GM12878 (cell line): ENCODE data around the gene AGBL2. TPM values are rescaled to one million over a fixed set of nuclear protein-coding genes. Genes with fewer than 3 reads are reported as not detected.
A peak's percentile ranks its signal among the peaks of the same experiment; 100 is the strongest.

Source experiments
- ATAC-seq: fragments of 200-7000 bp; cut with Tn5 transposase; 3 replicates; pipeline ENCODE4 v1.9.1; 2020; ENCODE audit warnings: mild to moderate bottlenecking, moderate library complexity
- BruUV-seq: library from RNA; stranded (reverse); fragments of 400-500 nt; replicated peaks from 2 replicates; lab custom pipeline; 2021; lab: Mats Ljungman, UMichigan
- CTCF ChIA-PET: fragments of 300-600 bp; sonication (Branson Sonifier 250); formaldehyde crosslinking; extraction: SDS; loops from one replicate; lab custom pipeline; 2021; ENCODE audit warnings: inconsistent platforms; lab: Yijun Ruan, JAX
- POLR2A ChIA-PET: fragments of 350-600 bp; formaldehyde crosslinking; extraction: SDS; loops from one replicate; lab custom pipeline; 2021; ENCODE audit warnings: inconsistent platforms; lab: Charles Lee
- RAD21 ChIA-PET: fragments of 300-600 bp; sonication (Branson Sonifier 250); formaldehyde crosslinking; loops from one replicate; lab custom pipeline; 2023; ENCODE audit warnings: antibody characterized with exemption; ENCODE audit not compliant: unreplicated experiment; lab: Charles Lee
- SMC1A ChIA-PET: fragments of 300-600 bp; sonication (Branson Sonifier 250); formaldehyde crosslinking; loops from one replicate; lab custom pipeline; 2023; ENCODE audit not compliant: unreplicated experiment, uncharacterized antibody; lab: Charles Lee
- DNase-seq: peaks from one replicate; pipeline ENCODE4 v3.0.0-alpha.2; 2011; ENCODE audit warnings: low read depth, low spot score
- FAIRE-seq: peaks from 3 replicates; lab custom pipeline; 2011; peaks lifted over from hg19 to GRCh38; lab: Jason Lieb, UNC
- H2AFZ ChIP-seq: 2 replicates; pipeline ENCODE4 v1.6.0; 2011; ENCODE audit warnings: low read depth, low read length, control low read depth; ENCODE audit not compliant: control insufficient read depth
- H3K27ac ChIP-seq: 2 replicates; pipeline ENCODE4 v1.5.1; 2011; ENCODE audit warnings: control low read depth; ENCODE audit not compliant: control insufficient read depth, insufficient read depth
- H3K27me3 ChIP-seq, 2 experiments: replicated peaks in 1 of 2; 2 replicates each; pipeline versions ENCODE4 v1.6.0 to v1.6.1; 2011; ENCODE audit warnings: low read length in 1 of 2; ENCODE audit not compliant: control insufficient read depth in 2 of 2, insufficient read depth in 2 of 2
- H3K36me3 ChIP-seq, 2 experiments: 2 replicates each; pipeline ENCODE4 v1.5.1; 2011; ENCODE audit warnings: low read length in 1 of 2; ENCODE audit not compliant: control insufficient read depth in 2 of 2, insufficient read depth in 2 of 2
- H3K4me1 ChIP-seq: 2 replicates; pipeline ENCODE4 v1.6.1; 2011; ENCODE audit warnings: mild to moderate bottlenecking, low read length, moderate library complexity, mixed read lengths; ENCODE audit not compliant: control insufficient read depth, insufficient read depth
- H3K4me2 ChIP-seq: 2 replicates; pipeline ENCODE4 v1.6.0; 2011; ENCODE audit warnings: control low read depth; ENCODE audit not compliant: control insufficient read depth, insufficient read depth
- H3K4me3 ChIP-seq: fragments of 200-600 bp; sonication (generic); 2 replicates; pipeline ENCODE4 v1.5.1; 2016
- H3K79me2 ChIP-seq: 2 replicates; pipeline ENCODE4 v1.6.0; 2011; ENCODE audit warnings: low read length; ENCODE audit not compliant: control insufficient read depth, insufficient read depth
- H3K9ac ChIP-seq: 2 replicates; pipeline ENCODE4 v1.8.0; 2011; ENCODE audit warnings: low read length, control low read depth, mixed read lengths; ENCODE audit not compliant: control insufficient read depth, insufficient read depth
- H3K9me3 ChIP-seq: replicated peaks from 3 replicates; pipeline ENCODE4 v1.5.1; 2011; ENCODE audit warnings: mild to moderate bottlenecking, low read length; ENCODE audit not compliant: control insufficient read depth, insufficient read depth
- H4K20me1 ChIP-seq: 2 replicates; pipeline ENCODE4 v1.6.0; 2011; ENCODE audit not compliant: control insufficient read depth, insufficient read depth
- EED ChIP-seq: sonication (generic); IDR thresholded peaks from 2 replicates; pipeline ENCODE4 v1.6.1; 2016; ENCODE audit warnings: antibody characterized with exemption, low read depth
- MTA2 ChIP-seq: fragments of 450-650 bp; IDR thresholded peaks from 2 replicates; pipeline ENCODE4 v1.6.1; 2016; ENCODE audit warnings: low read depth, mild to moderate bottlenecking, moderate library complexity
- WGBS: methylation state at CpG from one replicate; pipeline ENCODE4 v1.1.6; 2016; ENCODE audit warnings: low lambda C conversion rate; ENCODE audit not compliant: insufficient replicate concordance, insufficient coverage; ENCODE audit errors: missing lambda C conversion rate; 5-methylcytosine and 5-hydroxymethylcytosine counted together
- in situ Hi-C: fragments of 300-500 bp; cut with MboI; formaldehyde crosslinking; loops from 9 replicates; pipeline ENCODE4 v1.14.3; 2018; ENCODE audit warnings: mixed read lengths
- intact Hi-C: fragments of 100-400 bp; cut with micrococcal nuclease; formaldehyde crosslinking; loops from one replicate; pipeline ENCODE4 v1.14.2; 2022; ENCODE audit not compliant: unreplicated experiment
- polyA plus RNA-seq, 11 experiments: library from polyadenylated mRNA; depleted of rRNA in 4 of 11; unstranded in 6 of 11; stranded (reverse) in 5 of 11; fragments of >200 nt; fragmentation: Nextera tagmentation in 4 of 11; fragmentation: Illumina TruSeq in 1 of 11; extraction: Ambion mirVana in 4 of 11; extraction: Trizol in 1 of 11; gene quantifications; 1 replicate in 1 of 11; 2 replicates in 10 of 11; pipeline versions ENCODE4 v1.2.1 to v1.2.3, GENCODE V29; 2011 to 2016; ENCODE audit warnings: inconsistent platforms in 2 of 11, missing spikeins in 2 of 11, low read depth in 1 of 11
- total RNA-seq, 4 experiments: library from RNA; depleted of rRNA in 3 of 4; stranded (reverse); fragments of >200 nt in 3 of 4; fragmentation: Illumina TruSeq in 1 of 4; extraction: Trizol in 1 of 4; gene quantifications; 2 replicates each; pipeline versions ENCODE4 v1.2.1 to v1.2.3, GENCODE V29; 2013 to 2021
- TF ChIP-seq, protein P1 (sequence below): fragments of 450-650 bp; formaldehyde crosslinking; IDR thresholded peaks from 2 replicates; pipeline ENCODE4 v1.4.0; 2020; ENCODE audit warnings: mild to moderate bottlenecking, moderate library complexity
- TF ChIP-seq, protein P2 (sequence below): fragments of 450-650 bp; IDR thresholded peaks from 2 replicates; pipeline ENCODE4 v1.6.1; 2016; ENCODE audit warnings: mild to moderate bottlenecking

Gene AGBL2
- total and polyA plus RNA-seq, 10 of the 15 experiments (the other 5 are each of a cell fraction or from before 2014, with no cell fraction given), result 0.93 to 12.2 (median 2.9) TPM

DNA sequence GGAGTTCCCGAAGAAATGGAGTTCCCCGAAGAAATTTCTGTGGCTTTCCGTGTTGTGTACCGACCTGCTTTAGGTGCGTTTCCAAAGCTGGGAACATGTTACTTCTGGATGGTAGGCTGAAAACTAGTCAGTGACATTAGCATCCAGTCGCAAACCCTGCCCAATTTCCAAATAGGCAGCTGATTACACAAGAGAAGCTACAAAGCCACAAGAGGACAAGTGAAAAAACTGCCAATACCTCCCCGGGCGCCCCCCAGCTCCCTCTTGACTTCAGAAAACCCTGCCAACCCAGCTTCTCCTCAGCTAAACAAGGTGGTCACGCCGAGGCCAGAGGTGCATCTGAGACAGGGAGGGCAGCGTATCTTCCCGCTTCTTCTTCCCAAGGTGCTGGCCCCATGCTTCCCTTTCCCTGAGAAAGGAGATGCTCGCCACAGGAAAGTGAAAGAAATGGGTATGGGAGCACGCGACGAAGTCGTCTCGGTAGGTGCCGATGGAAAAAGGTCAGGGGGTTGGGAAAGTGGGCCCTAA lies 551 bp downstream of the AGBL2 start:
- ATAC-seq, result peak; percentile 41
- WGBS, result 27% methylated on average over 19 of the region's 19 CpGs
- peak overlapping the region; percentile 85 for H3K27ac ChIP-seq
- ChIA-PET SMC1A (interaction anchor here (0.7 to 3.0 kb wide), 11 partner anchors 10 to 289 kb away, joined by 3 to 10 read pairs (median 3); partner anchors contain the start of gene PSMC3), POLR2A (interaction anchor here (0.7 to 2.7 kb wide), 7 partner anchors 9 to 70 kb away, joined by 3 to 14 read pairs (median 4); no protein-coding TSS in a partner anchor), RAD21 (interaction anchor here (1.0 to 2.0 kb wide), 6 partner anchors 14 to 150 kb away, joined by 3 to 6 read pairs (median 4); no protein-coding TSS in a partner anchor), CTCF (interaction anchor here (0.6 to 2.6 kb wide), 7 partner anchors 9 to 778 kb away, joined by 3 to 9 read pairs (median 4); partner anchors contain the start of gene CSTPP1)
- peak overlapping the region; percentile 73 for H2AFZ ChIP-seq
- H3K27me3 ChIP-seq, result no peaks in the 10 kb centered on the region
- intact Hi-C loops (loop anchor here (2.0 kb wide), 1 partner anchor 72 kb away; the partner anchor contains the start of gene MTCH2), in situ Hi-C loops (no loop called here)
- H3K36me3 ChIP-seq, result peaks cover 2 to 18% of the 10 kb centered on the region in 2 experiments
- no peak for FAIRE-seq
- no peak for DNase-seq
- peak overlapping the region; percentile 85 for H3K9ac ChIP-seq
- H3K4me2 ChIP-seq, result peak overlapping the region; percentile 58
- H3K79me2 ChIP-seq, result no peaks in the 10 kb centered on the region
- H3K4me3 ChIP-seq, result peak overlapping the region; percentile 87
- no peaks in the 10 kb centered on the region for H4K20me1 ChIP-seq
- H3K4me1 ChIP-seq, result no peaks in the 10 kb centered on the region
- TF ChIP-seq EED, result peak; percentile 53
- TF ChIP-seq MTA2, result 0 out of 2 replicates have a peak, but pooled peaks have one; percentile 3
- TF ChIP-seq, protein P1, sequence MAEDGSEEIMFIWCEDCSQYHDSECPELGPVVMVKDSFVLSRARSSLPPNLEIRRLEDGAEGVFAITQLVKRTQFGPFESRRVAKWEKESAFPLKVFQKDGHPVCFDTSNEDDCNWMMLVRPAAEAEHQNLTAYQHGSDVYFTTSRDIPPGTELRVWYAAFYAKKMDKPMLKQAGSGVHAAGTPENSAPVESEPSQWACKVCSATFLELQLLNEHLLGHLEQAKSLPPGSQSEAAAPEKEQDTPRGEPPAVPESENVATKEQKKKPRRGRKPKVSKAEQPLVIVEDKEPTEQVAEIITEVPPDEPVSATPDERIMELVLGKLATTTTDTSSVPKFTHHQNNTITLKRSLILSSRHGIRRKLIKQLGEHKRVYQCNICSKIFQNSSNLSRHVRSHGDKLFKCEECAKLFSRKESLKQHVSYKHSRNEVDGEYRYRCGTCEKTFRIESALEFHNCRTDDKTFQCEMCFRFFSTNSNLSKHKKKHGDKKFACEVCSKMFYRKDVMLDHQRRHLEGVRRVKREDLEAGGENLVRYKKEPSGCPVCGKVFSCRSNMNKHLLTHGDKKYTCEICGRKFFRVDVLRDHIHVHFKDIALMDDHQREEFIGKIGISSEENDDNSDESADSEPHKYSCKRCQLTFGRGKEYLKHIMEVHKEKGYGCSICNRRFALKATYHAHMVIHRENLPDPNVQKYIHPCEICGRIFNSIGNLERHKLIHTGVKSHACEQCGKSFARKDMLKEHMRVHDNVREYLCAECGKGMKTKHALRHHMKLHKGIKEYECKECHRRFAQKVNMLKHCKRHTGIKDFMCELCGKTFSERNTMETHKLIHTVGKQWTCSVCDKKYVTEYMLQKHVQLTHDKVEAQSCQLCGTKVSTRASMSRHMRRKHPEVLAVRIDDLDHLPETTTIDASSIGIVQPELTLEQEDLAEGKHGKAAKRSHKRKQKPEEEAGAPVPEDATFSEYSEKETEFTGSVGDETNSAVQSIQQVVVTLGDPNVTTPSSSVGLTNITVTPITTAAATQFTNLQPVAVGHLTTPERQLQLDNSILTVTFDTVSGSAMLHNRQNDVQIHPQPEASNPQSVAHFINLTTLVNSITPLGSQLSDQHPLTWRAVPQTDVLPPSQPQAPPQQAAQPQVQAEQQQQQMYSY (CRISPR knock-in tag), result no peak
- TF ChIP-seq, protein P2, sequence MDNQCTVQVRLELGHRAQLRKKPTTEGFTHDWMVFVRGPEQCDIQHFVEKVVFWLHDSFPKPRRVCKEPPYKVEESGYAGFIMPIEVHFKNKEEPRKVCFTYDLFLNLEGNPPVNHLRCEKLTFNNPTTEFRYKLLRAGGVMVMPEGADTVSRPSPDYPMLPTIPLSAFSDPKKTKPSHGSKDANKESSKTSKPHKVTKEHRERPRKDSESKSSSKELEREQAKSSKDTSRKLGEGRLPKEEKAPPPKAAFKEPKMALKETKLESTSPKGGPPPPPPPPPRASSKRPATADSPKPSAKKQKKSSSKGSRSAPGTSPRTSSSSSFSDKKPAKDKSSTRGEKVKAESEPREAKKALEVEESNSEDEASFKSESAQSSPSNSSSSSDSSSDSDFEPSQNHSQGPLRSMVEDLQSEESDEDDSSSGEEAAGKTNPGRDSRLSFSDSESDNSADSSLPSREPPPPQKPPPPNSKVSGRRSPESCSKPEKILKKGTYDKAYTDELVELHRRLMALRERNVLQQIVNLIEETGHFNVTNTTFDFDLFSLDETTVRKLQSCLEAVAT, result peak; percentile 96
- BruUV-seq, result no TSS peak
- no peaks in the 10 kb centered on the region for H3K9me3 ChIP-seq
